GM18505 (cell line): Measurements from ENCODE around the gene MITF.

Source experiments
- ATAC-seq: cut with Tn5 transposase; IDR thresholded peaks from one replicate; pipeline ENCODE4 v1.9.1; 2021; ENCODE audit not compliant: unreplicated experiment
- POLR2A ChIP-seq: IDR thresholded peaks from 4 replicates; pipeline ENCODE4 v1.6.1; 2011; ENCODE audit warnings: borderline replicate concordance; ENCODE audit not compliant: insufficient read depth, insufficient read length; ENCODE audit errors: extremely low read depth

The MITF gene

DNA sequence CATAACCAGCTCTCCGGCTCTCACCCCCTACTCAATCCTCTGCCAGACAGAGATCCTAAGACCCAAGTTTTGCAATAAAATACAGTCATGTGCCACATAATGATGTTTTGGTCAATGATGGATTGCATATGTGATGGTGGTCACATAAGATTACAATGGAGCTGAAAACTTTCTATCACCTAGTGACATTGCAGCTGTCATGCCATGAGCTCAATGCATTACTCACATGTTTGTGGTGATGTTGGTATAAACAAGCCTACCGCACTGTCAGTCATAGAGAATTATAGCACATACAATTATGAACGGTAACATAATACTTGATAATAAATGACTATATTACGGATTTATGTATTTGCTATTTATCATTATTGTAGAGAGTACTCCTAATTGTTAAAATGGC, 233.4 kb downstream of the MITF start:
- no peak for TF ChIP-seq POLR2A
- no peak for ATAC-seq

DNA sequence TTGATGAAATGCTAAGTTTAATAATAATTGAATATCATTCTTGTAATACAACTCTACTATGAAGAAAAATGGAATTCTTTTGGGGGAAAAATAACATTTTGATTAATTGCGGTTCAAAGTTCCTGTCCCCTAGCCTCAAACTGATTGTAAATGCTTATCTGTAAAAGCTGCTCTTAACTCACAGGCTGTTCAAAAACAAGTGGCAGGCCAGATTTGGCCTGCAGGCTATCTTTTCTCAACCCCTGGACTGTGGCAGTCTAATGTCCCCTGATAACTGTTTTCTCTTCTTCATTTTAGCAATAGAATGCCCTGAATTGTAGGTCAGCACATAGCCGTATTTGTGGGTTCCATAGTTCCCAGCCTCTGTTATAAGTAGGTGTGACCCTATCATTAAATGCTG, 236.8 kb downstream of the MITF start:
- no peak for ATAC-seq
- TF ChIP-seq POLR2A: no peak

DNA sequence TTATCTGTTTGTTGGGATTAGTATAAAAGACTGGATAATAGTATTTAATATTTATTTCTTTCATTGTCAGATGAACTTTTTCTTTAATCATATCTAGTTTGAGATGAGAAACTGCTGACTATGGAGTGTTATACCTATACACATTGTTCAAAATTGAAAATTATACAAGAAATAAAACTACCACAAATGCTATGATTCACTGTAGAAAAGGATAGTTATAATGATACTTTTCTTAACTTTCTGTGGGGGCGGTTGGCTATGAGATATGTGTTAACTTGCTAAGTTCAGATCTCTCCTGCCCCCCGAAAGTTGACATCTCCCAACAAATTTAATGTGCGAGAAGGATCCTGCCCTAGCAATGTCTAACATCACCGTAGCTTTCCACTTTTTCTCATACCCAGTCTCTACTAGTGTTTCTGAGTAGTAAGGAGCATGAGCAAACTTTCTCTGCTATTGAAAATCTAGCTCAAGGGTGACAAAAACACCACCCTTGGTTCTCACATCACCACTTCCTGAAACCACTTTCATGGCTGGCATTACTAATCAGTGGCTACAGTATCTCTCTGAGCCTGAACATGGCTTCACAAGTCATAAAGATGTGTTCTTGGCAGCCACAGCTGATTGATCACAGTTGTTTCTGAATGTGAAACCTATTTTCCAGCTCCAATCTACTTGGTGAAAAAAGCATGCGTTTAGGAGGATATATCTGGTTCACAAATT, 244.4 kb downstream of the MITF start:
- ATAC-seq: no peak
- no peak for TF ChIP-seq POLR2A

GRCh38 chr3:69985266-69985665, 246.0 kb downstream of the MITF start:
- no peak for ATAC-seq
- no peak for TF ChIP-seq POLR2A

GRCh38 chr3:69986419-69986818, 247.2 kb downstream of the MITF start:
- peak; percentile 81 for ATAC-seq
- no peak for TF ChIP-seq POLR2A

DNA sequence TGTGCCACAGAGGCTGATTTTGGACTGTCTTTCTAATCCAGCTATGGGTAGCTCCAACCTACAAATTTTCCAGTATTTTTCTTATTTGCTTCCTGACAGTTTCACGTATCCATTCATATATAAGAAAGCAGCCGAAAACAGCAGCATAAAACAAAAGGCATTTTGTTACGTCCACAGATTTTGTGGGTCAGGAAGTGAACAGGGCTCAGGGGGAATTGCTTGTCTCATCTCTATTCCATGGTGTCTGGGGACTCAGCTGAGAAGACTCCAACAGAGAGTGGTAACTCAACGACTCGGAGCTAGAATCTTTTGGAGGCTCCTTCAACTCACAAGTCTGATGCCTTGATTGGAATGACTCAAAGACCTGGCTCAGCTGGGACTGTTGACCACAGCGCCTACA, 248.6 kb downstream of the MITF start:
- no peak for ATAC-seq
- TF ChIP-seq POLR2A: no peak

DNA sequence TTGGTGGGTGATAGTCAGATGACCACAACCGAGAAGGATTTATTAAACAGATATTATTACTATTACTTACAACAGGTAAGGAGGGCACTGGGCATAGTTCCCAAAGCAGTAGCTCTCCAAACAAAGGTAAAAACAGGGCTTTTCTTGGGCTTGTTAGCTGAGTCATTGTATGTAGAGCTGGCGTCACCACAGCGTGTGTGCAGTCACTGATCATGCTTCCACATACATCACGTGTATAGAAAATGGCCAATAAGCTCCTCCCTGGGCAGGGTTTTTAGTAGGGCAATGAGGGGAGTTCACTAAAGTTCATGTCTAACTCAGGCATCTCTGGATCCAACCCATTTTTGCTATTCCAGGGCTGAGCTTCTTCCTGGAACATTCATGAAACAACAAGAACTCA, 254.5 kb downstream of the MITF start:
- no peak for TF ChIP-seq POLR2A

DNA sequence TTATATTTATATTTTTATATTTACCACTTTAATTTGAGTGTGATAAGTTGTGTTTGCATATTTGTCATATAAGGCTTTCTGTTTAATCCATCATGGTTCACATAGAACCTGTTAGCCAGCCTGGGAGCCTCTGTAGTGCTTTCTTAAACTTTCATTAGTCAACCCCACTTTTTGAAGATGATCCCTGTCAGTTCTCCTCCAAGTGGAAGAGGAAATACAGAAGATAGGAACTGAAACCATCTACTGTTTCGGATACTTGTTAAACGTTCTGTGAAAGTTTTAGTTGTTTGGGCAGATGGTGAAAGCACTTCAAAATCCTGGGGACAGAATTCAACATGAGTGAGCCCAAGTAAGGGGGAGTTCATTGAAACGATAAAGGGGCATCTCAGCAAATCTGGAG, 255.7 kb downstream of the MITF start:
- TF ChIP-seq POLR2A: no peak
- no peak for ATAC-seq

More for the DNA sequence above, 254.5 kb downstream of the MITF start:
- no peak for ATAC-seq

GRCh38 chr3:69997631-69998307, 258.5 kb downstream of the MITF start:
- ATAC-seq: no peak
- no peak for TF ChIP-seq POLR2A

- no peak for ATAC-seq
- TF ChIP-seq POLR2A: no peak
Observed at GRCh38 chr3:69998759-69999139, 259.5 kb downstream of the MITF start.

GRCh38 chr3:69999140-70000027, 260.1 kb downstream of the MITF start, which contains the start of gene SAMMSON:
Gene SAMMSON, plus strand, starts transcription at chr3:69999733.
- ATAC-seq: no peak
- no peak for TF ChIP-seq POLR2A

GRCh38 chr3:70000028-70000410, 260.8 kb downstream of the MITF start:
- no peak for TF ChIP-seq POLR2A
- no peak for ATAC-seq

DNA sequence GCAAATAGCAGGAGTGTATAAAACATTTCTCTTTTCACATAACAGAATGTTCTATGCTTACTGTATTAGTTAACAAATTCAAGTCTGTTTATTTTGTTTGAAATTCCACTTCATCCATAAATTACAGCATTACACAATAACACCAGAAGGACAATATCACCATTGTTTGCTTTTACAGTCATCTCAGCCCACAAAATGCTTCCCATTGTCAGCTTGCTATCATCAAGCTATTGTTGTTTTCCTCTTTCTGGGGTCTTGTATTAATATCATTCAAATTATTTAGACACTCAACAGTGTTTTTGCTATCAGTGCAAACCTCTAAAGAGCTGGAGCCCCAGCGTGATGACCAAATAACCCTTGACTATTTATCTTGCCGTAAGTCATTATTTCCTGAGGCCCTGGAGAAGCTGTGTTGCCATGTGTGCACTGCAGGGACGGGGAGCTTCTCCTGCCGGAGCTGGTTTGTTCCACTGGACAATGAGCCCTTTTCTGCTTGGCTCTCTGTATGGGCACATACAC, 261.4 kb downstream of the MITF start:
- no peak for TF ChIP-seq POLR2A
- no peak for ATAC-seq

DNA sequence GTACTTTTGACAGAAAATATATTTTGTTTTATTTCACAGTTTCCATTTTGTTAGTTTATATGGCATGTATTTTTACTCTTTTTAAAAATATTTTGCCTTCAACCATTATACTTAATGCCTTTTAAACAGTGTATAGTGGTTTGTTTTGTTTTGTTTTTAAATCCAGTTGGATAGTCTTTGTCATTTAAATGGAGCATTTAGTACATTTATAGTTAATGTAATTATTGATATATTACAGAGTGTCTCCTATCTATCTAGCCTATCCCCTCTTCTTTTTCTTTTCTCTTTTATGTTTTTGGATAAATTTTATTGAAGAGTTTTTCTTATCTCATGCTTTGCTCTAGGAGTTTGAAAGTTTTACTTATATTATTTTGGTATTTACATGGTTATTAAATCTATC, 263.9 kb downstream of the MITF start:
- no peak for ATAC-seq
- no peak for TF ChIP-seq POLR2A

DNA sequence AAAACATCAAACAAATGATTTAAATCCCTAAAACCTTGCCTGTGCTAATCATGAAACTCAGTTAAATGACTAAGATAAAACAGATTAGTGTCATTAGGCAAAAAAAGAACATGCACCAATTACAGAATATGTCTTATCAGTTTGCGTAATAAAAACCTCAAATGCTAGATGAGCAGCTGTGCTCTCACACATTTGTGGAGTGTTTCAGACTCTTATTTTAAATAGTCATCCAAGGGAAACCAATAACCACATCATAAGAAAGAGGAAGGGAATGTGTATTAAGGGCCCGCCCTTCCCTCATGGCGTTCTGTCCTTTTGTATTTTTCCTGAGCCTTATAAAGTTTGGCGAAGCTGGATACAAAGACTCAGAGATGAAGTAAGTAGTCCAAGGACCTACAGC, 266.8 kb downstream of the MITF start:
- ATAC-seq: no peak
- no peak for TF ChIP-seq POLR2A
